ENCODE data around the gene SEC14L1. TPM values are rescaled to one million over a fixed set of nuclear protein-coding genes. Genes with fewer than 3 reads are reported as not detected.

Gene SEC14L1
- total RNA-seq, 2 experiments from 2014 or later = 68.1 to 68.5 TPM

GRCh38 chr17:77119668-77120301 is 21.0 kb upstream of the SEC14L1 start:
- ChIA-PET POLR2A (interaction anchor here (0.8 to 1.3 kb wide), 2 partner anchors 20 to 43 kb away, joined by 3 to 4 read pairs; no protein-coding TSS in a partner anchor), CTCF (no interaction called here)
- Mint-ChIP-seq H3K9me3 (no peaks in the 10 kb centered on the region), H3K4me1 (ENCODE audit: low read depth) (peaks cover 15% of the 10 kb centered on the region), H3K27ac (no peak overlapping the region), H3K4me3 (no peak overlapping the region), H3K36me3 (no peaks in the 10 kb centered on the region), H3K27me3 (no peaks in the 10 kb centered on the region)
- no peak for DNase-seq
- intact Hi-C loops (cut with micrococcal nuclease) = no loop called here

- no peak for DNase-seq
- POLR2A ChIA-PET = no interaction called here
- Mint-ChIP-seq H3K9me3 (no peaks in the 10 kb centered on the region), H3K36me3 (no peaks in the 10 kb centered on the region), H3K4me1 (ENCODE audit: low read depth) (peaks cover 15% of the 10 kb centered on the region), H3K4me3 (no peak overlapping the region), H3K27me3 (no peaks in the 10 kb centered on the region), H3K27ac (no peak overlapping the region)
- CTCF ChIA-PET = no interaction called here
- intact Hi-C loops (cut with micrococcal nuclease) = no loop called here
These were observed 19.9 kb upstream of the SEC14L1 start for GRCh38 chr17:77120868-77121267.

- intact Hi-C loops (cut with micrococcal nuclease) = no loop called here
- H3K27me3 Mint-ChIP-seq = no peaks in the 10 kb centered on the region
- ChIA-PET POLR2A (interaction anchor here (0.6 kb wide), 1 partner anchor 34 kb away, joined by 4 read pairs; no protein-coding TSS in a partner anchor), CTCF (interaction anchor here (0.8 to 1.6 kb wide), 3 partner anchors 13 to 58 kb away, joined by 3 to 5 read pairs (median 3); no protein-coding TSS in a partner anchor)
- H3K27ac Mint-ChIP-seq = no peak overlapping the region
- no peaks in the 10 kb centered on the region for H3K9me3 Mint-ChIP-seq
- no peak overlapping the region for H3K4me3 Mint-ChIP-seq
- no peaks in the 10 kb centered on the region for H3K36me3 Mint-ChIP-seq
- no peak for DNase-seq
- peaks cover 33% of the 10 kb centered on the region for H3K4me1 Mint-ChIP-seq (ENCODE audit: low read depth)
These were observed 16.4 kb upstream of the SEC14L1 start for GRCh38 chr17:77124192-77124889.

GRCh38 chr17:77125432-77125901 is 15.3 kb upstream of the SEC14L1 start:
- no peaks in the 10 kb centered on the region for H3K27me3 Mint-ChIP-seq
- H3K27ac Mint-ChIP-seq = no peak overlapping the region
- no peak for DNase-seq
- POLR2A ChIA-PET = no interaction called here
- peaks cover 36% of the 10 kb centered on the region for H3K4me1 Mint-ChIP-seq (ENCODE audit: low read depth)
- no peak overlapping the region for H3K4me3 Mint-ChIP-seq
- CTCF ChIA-PET = interaction anchor here (0.7 to 1.6 kb wide), 3 partner anchors 37 to 784 kb away, joined by 3 to 5 read pairs (median 3); partner anchors contain the start of gene MGAT5B
- H3K9me3 Mint-ChIP-seq = no peaks in the 10 kb centered on the region
- intact Hi-C loops (cut with micrococcal nuclease) = no loop called here
- no peaks in the 10 kb centered on the region for H3K36me3 Mint-ChIP-seq

- POLR2A ChIA-PET = no interaction called here
- H3K4me1 Mint-ChIP-seq (ENCODE audit: low read depth) = peaks cover 36% of the 10 kb centered on the region
- H3K27ac Mint-ChIP-seq = no peak overlapping the region
- CTCF ChIA-PET = interaction anchor here (0.6 kb wide), 1 partner anchor 38 kb away, joined by 3 read pairs; no protein-coding TSS in a partner anchor
- H3K9me3 Mint-ChIP-seq = no peaks in the 10 kb centered on the region
- intact Hi-C loops (cut with micrococcal nuclease) = no loop called here
- H3K4me3 Mint-ChIP-seq = no peak overlapping the region
- no peaks in the 10 kb centered on the region for H3K27me3 Mint-ChIP-seq
- no peak for DNase-seq
- no peaks in the 10 kb centered on the region for H3K36me3 Mint-ChIP-seq
These were observed 14.2 kb upstream of the SEC14L1 start for GRCh38 chr17:77126519-77126918.

GRCh38 chr17:77127735-77128361 is 12.9 kb upstream of the SEC14L1 start:
- peak; percentile 87 for DNase-seq
- Mint-ChIP-seq H3K4me3 (peak overlapping the region; percentile 55), H3K4me1 (ENCODE audit: low read depth) (peaks cover 28% of the 10 kb centered on the region), H3K9me3 (no peaks in the 10 kb centered on the region), H3K27ac (peak overlapping the region; percentile 91), H3K27me3 (no peaks in the 10 kb centered on the region), H3K36me3 (no peaks in the 10 kb centered on the region)
- ChIA-PET POLR2A (interaction anchor here (1.2 to 4.5 kb wide), 4 partner anchors 11 to 39 kb away, joined by 3 to 63 read pairs (median 4); partner anchors contain the start of gene SEC14L1), CTCF (interaction anchor here (0.8 to 2.5 kb wide), 7 partner anchors 10 to 1450 kb away, joined by 3 to 9 read pairs (median 3); partner anchors contain the start of gene SEC14L1)
- intact Hi-C loops (cut with micrococcal nuclease) = loop anchor here (1.0 kb wide), 2 partner anchors 12 to 40 kb away; partner anchors contain the start of gene SEC14L1

GRCh38 chr17:77128896-77129567 is 11.7 kb upstream of the SEC14L1 start:
- H3K36me3 Mint-ChIP-seq = no peaks in the 10 kb centered on the region
- no peaks in the 10 kb centered on the region for H3K27me3 Mint-ChIP-seq
- DNase-seq = no peak
- H3K4me3 Mint-ChIP-seq = no peak overlapping the region
- H3K27ac Mint-ChIP-seq = peak overlapping the region; percentile 39
- H3K9me3 Mint-ChIP-seq = no peaks in the 10 kb centered on the region
- H3K4me1 Mint-ChIP-seq (ENCODE audit: low read depth) = peaks cover 26% of the 10 kb centered on the region
- ChIA-PET CTCF (interaction anchor here (0.9 to 2.5 kb wide), 5 partner anchors 9 to 79 kb away, joined by 3 to 9 read pairs (median 3); partner anchors contain the start of gene SEC14L1), POLR2A (interaction anchor here (1.2 to 4.5 kb wide), 2 partner anchors 10 to 13 kb away, joined by 3 to 63 read pairs; partner anchors contain the start of gene SEC14L1)
- intact Hi-C loops (cut with micrococcal nuclease) = loop anchor here (1.0 kb wide), 2 partner anchors 11 to 41 kb away; partner anchors contain the start of gene SEC14L1

GRCh38 chr17:77129568-77130301 is 11.0 kb upstream of the SEC14L1 start:
- H3K4me1 Mint-ChIP-seq (ENCODE audit: low read depth) = peaks cover 21% of the 10 kb centered on the region
- ChIA-PET POLR2A (interaction anchor here (4.5 kb wide), 1 partner anchor 9 kb away, joined by 63 read pairs; the partner anchor contains the start of gene SEC14L1), CTCF (interaction anchor here (2.5 kb wide), 1 partner anchor 8 kb away, joined by 9 read pairs; no protein-coding TSS in a partner anchor)
- no peak for DNase-seq
- no peaks in the 10 kb centered on the region for H3K36me3 Mint-ChIP-seq
- intact Hi-C loops (cut with micrococcal nuclease) = no loop called here
- H3K27me3 Mint-ChIP-seq = no peaks in the 10 kb centered on the region
- no peaks in the 10 kb centered on the region for H3K9me3 Mint-ChIP-seq
- no peak overlapping the region for H3K4me3 Mint-ChIP-seq
- no peak overlapping the region for H3K27ac Mint-ChIP-seq

- intact Hi-C loops (cut with micrococcal nuclease) = no loop called here
- peaks cover 21% of the 10 kb centered on the region for H3K4me1 Mint-ChIP-seq (ENCODE audit: low read depth)
- H3K4me3 Mint-ChIP-seq = no peak overlapping the region
- no peaks in the 10 kb centered on the region for H3K36me3 Mint-ChIP-seq
- H3K27ac Mint-ChIP-seq = no peak overlapping the region
- no peak for DNase-seq
- CTCF ChIA-PET = no interaction called here
- POLR2A ChIA-PET = interaction anchor here (4.5 kb wide), 1 partner anchor 8 kb away, joined by 63 read pairs; the partner anchor contains the start of gene SEC14L1
- H3K27me3 Mint-ChIP-seq = no peaks in the 10 kb centered on the region
- H3K9me3 Mint-ChIP-seq = no peaks in the 10 kb centered on the region
These were observed 10.2 kb upstream of the SEC14L1 start for GRCh38 chr17:77130525-77130924.

GRCh38 chr17:77131904-77132303 is 8.9 kb upstream of the SEC14L1 start:
- Mint-ChIP-seq H3K27ac (no peak overlapping the region), H3K36me3 (peaks cover 4% of the 10 kb centered on the region), H3K4me3 (no peak overlapping the region), H3K9me3 (peaks cover 5% of the 10 kb centered on the region), H3K4me1 (ENCODE audit: low read depth) (peaks cover 27% of the 10 kb centered on the region), H3K27me3 (no peaks in the 10 kb centered on the region)
- POLR2A ChIA-PET = interaction anchor here (0.7 kb wide), 1 partner anchor 1957 kb away, joined by 4 read pairs; no protein-coding TSS in a partner anchor
- intact Hi-C loops (cut with micrococcal nuclease) = no loop called here
- CTCF ChIA-PET = interaction anchor here (0.7 kb wide), 1 partner anchor 298 kb away, joined by 3 read pairs; no protein-coding TSS in a partner anchor
- no peak for DNase-seq
